ENCODE data around the gene GRB7.

GRB7 gene

DNA sequence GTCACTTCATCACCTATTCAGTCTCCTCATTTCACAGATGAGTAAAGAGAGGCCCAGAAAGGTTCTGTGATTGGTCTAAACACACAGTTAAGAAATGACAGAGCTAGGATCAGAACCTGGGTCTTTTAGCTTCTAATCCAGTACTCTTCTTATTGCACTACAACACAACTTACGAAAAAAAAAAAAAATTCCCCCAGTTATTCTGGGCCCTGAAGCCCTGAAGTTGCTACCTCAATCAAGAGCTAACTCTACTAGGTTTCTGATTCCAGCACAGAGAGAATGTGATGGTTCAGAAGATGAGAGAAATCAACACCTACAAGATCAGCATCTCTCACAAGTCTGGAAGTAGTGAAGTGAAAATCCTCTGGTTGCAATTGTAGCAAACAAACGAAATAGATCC, 37.3 kb downstream of the GRB7 start:
- no peak for DNase-seq

DNA sequence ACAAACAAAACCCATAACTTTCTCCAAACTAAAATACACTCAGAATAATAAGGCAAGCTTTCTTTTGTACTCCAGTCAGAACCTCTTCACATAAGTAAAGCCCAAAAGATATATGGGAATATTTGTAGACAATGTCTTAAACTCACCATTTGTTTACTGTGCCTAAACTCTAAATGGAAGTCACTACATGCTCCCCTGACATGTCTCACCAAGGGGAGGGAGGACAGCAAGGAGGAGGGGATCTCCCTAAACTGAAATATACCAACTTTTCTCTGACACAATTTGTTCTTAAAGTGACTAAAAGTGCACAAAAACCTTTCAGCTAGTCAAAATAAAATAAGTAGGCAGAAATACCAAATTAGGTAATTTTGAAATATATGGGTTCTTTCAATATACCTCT, 38.5 kb downstream of the GRB7 start:
- DNase-seq = no peak

DNA sequence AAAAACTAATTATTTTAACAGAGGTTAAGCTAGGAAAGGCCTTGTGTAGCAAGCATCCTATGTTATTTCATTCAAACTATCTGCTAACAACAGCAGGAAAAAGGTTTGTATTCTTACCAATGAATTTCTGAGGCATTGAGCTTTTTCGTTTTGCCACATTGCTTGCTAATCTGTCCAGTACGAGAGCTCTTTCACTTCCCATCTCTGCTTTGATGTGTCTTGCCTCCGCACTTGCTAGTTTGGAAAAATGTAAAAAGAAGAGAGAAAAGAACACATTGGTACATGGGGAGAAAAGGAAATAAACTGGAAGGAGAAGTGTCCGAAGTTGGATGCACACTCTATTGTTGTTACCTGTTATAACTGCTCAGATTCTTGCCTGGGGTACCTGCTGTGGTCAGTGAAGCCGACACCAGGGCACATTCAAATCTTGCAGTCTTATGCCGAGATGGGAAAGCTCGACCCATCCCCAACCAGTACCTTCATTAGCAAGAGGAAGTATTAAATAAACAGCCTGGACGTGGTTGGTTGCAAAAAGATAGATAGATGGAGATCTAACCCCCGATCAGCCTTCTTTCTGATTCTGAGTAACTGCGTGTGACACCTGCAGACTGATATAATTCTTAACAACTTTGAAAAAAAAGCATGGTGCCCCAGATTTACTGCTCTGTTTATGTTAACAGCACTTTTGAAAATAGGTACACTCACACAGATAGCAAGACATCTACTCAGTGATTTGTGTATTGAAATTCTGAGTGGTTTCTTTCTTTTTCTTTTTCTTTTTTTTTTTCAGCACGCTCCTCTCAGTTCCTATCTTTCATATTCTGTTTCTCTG, 40.0 kb downstream of the GRB7 start:
- no peak for DNase-seq

DNA sequence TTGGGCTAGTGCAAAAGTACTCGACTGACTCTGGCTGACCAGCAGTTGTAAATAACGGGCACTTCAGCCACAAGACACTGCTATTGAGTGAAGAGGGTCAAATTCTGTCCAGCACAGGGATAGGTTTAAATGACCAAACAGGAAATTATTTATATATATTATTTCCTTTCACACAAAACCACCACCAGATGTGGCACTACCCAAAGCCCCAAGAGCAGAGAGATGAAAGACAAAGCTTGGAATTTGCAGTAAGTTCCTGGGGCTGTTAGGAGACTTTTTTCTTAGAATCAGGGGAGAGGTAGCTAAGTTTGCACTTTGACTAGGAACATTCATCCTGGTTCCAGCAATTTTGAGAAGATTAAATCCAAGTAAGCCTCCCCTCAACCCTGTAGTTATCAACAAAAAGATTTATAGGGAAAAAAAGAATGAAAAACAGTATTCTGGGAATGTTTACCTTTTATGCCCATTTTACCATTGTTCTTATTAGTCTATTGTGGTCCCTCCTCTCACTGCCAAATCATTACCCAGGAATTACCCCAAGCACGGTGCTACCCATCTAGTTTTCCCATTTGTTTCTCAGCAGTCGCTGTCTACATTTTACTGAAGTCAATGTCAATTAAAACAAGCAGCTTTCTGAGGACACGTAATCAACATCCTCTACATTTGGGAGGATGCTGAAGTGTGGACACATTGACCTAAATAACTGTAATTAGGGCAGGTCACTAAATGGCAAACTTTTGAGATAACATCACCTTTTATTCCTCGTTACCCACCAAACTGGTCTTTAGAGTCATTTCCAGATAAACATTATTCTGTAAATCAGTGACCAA, 43.5 kb downstream of the GRB7 start:
- DNase-seq = no peak

DNA sequence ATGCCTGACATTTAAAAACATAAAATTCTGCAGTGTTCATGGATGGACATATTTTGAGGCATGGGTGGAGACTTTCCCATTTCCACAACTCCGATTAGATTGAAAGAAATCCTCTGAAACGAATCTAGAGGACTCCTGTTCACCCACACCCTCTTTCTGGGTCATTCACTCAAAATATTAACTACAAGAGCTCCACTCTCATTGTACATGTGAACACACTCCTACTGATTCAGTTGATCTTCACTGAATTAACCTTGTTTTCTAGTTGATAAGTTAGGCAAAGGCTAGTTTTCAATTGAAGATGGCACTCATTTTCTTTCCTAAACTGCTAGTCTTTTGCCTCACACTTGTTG, 44.1 kb downstream of the GRB7 start:
- DNase-seq = no peak

DNA sequence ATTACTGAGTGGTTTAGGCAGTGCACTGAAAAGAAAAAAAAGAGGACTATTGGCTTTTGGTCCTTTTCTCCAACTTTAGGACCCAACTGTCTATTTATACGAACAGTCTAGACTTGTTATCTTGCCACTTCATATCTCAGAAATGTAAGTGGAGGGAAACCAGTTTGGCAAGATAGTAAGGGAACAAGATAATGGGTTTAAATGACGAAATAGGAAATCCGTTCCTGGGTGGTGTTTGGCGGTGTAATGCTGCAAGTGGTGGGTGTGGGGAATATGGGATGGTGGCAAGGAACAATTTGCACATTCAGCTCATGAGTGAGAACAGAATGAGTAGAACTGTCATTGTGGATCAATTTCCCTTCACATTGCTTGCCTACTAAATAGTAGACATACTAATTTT, 44.7 kb downstream of the GRB7 start:
- peak; percentile 4 for DNase-seq

DNA sequence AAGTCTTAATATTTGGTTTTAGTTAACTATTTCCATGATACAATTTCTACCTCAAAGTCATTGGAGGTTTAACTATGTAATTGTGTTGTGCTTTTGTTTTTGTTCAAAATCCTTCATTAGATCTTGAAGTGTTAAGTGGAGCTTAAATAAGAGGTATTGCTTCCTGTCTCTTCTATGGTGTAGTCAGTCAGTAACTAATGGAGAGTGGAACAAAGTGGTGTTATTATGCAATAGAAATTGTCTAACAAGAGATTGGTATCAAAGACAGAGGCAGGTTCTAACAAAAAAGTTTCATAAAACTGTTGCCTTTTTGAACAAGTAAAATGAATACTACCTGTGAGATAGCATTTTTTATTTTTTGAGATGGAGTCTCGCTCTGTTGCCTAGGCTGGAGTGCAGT, 45.2 kb downstream of the GRB7 start:
- DNase-seq = no peak

DNA sequence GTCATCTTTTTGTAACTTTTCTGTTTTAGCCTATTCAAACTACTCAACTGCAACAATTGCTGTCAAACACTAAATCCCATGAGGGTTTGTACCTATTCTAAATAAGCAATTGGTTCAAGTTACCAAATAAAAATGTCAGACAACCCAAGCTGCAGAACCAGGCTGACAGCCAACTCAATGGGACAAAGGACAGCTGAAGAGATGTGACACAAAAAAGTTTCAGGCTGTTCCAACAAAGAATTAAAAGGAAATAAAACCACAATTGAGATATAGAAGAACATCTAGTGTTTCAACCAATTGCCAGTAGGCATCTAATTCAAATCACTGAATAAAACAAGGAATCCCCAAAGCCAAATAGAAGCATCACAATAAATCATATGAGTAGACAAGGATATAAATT, 49.3 kb downstream of the GRB7 start:
- no peak for DNase-seq

DNA sequence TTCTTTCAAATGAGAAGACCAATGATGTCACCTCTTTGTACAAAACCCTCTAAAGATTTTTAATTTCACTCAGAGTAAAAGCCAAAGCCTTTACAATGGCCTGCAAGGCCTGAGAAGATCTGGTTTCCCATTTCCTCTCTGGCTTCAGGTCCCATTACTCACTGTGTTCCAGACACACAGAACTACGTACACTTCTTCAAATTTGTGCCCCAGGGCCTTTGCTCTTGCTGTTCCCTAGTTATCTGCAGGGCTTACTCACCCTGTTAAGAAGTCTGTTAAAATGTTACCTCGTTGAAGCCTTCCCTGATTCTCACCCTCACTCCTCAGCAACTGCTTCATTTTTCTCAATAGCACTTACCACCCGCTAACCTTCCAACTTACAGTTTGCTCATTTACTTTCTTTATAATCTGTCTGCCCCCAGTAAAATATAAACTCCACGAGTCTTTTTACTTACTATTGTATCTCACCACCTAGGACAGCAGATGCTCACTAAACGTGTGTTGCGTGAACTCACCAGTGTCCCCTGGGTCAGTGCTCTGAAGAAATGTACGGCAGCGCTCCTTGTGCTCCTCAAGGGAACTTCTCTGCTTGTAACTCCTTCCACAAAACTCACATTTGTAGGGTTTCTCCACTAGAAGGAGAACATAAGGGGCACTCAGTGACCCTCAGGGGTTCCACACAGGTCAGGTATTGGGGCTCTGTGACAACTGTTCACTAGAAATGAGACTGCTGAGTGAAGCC, 50.2 kb downstream of the GRB7 start:
- DNase-seq = no peak

DNA sequence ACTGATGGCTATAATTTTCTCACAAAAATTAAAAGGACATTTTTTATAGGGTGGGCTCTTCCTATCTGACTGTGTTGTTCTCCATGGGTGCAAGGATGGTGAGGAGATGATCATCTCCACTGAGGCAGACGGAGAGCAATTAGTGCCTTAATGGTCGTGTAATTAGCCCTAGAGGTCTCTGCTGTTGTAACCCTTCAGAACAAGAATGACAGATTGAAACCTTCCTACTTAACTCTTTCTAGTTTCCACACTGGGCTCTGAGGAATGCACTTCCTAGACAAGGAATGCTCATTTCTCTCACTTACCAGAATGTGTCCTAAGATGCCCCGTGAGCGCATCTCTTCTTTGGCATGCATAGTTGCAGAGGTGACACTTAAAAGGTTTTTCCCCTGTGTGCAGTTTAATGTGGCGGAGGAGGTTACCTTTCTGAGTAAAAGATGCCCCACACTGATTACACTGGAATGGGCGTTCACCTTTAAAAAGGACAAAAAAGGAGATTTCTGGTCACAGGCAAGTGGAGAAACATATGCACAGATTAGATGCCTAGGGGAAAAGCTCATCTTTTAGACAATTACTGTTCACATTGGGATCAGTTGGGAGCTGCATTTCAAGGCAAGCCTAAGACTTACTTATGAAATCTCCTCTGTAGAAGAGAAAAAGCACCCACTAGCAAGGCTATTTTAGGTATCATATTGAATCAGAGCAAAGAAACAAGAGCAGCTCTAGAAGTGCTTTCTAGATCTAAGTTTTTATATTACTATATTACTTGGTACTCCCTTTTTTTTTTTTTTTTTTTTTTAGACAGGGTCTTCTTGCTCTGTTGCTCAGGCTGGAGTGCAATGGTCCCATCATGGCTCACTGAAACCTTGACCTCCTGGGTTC, 53.6 kb downstream of the GRB7 start:
- DNase-seq = no peak

DNA sequence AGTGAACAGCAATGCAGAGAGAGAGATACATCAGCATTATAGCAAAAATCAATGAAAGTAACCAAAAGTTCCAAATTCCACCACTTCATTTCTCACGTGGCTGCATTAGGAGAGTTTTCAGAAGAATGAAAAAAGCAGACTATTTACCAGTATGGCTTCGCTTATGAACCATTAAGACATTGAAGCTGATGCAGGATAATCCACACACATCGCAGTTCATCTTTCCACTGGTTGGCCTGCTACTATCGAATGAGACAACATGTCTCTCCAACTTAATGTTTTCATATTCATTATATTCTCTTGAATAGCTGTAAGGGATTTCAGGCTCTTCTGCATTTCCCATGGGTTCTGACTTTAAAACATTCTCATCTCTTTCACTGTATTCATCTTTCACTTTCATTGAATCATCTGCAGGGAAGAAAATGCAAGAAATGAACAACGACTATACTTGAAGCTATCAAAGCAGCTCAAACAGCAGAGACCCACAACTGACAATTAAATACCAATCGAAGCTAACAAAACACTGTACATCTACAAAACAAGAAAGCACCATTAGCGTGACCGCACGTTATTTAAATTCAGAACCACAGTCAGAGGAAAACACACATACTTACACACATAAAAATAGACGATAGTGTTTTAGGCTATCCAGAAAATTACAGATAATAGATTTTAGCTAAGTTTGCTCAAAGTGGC, 54.9 kb downstream of the GRB7 start:
- DNase-seq = no peak

DNA sequence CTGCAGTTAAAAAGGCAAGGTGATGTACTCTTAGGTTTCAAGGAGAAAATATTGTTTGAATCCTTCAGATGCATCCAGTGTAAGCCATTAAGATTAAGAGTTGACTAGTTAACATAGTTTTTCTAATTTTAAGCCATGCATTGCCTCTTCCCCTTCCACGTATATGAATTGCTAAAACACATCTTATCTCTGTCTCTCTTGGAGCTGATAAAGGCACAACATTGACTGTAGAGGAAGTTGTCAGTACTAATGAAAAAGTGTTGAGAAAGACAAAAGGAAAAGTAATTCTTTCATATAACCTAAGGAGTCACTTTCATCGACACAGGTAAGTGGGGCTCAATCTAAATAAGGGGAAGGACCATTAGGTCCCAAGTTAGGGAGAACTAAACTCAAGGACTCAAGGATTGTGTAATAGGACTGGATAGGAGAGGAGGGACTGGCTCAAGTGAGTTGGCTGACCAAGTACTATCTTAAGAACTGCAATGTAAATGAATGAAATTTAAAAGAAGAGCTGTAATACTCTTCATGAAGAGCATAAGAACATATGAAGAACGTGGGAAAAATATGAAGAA, 55.6 kb downstream of the GRB7 start:
- DNase-seq = no peak

DNA sequence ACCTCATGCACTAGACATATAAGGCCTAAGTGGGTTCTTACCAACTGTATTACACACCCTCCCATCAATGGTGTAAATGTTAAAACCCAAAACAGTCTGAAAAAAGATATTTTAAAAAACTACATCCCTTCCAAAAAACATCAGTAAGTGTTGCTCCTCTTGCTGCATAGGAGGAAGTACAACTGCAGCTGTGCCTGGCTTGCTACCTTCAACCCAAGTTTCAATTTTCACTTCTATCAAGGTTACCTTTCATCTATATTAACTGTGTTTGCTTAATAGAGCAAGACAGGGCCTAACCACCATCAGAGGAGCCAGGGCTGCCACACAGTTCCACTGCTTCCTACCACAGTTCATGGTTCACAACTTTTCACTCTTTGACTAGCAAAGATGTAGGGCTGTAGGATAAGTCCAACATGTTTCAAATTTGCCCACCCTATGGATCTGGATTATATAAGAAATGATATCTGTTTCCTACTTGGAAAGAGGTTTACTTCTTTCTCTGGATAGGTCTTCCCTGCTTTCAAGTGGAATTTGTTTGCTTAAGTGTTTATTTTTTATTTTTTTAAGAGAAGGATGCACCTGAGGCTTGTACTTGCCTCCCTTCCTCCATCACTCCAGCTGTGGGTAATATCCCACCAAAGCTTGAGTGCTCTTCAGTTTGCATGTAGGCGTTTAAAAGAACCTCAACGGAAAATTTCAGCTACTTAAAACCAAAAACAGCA, 56.7 kb downstream of the GRB7 start:
- DNase-seq = no peak
